OCI-M1 (cell line): ENCODE data around the gene RWDD4.
"Not testable (repeated sequence)": the region's sequence is repeated elsewhere in the genome, so short reads cannot be mapped to it uniquely, and the experiment has no call there.

ENCODE experiments used
- DNase-seq: peaks from one replicate; lab custom pipeline; 2025; lab: John Stamatoyannopoulos, UW

The RWDD4 gene

DNA sequence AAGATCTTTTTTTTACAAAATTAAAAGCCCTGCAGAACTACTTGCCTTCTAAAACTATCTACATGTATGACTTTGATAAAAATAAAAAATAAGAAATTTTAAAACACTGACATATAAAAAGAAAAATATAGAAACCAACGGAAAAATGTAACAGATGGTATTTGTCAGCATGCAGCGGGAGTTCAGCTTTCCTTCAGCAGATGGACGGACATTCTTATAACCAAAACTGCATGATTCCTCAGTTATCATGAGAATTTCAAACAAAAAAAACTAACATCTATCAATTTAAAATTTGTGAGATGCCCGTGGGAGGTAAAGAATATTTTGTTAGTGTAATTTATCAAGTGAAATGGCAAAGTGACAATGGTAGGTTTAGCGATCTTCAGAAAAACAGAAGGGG lies 23.2 kb downstream of the RWDD4 start:
- no peak for DNase-seq

GRCh38 chr4:183635321-183635720 lies 23.7 kb downstream of the RWDD4 start:
- DNase-seq, result no peak

- DNase-seq, result no peak
Measured at GRCh38 chr4:183633476-183634400, 25.2 kb downstream of the RWDD4 start.

DNA sequence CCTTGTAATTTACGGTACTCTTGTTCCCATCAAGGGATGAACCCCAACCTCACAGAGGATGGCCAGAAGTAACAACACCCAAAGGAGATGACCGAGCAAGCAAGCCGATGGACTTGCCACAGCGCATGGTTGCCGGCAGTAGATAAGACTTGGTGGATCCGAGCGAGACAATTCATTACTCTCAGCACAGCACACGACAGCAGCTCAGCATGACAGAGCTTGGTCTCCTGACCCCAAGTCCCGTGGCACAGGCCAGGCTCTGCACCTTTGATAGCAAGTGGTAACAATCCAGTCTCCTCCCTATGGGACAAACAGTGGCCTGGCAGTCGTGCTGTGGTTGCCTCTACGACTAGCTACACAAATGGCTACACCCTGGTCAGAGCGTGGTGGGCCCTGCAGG lies 26.3 kb downstream of the RWDD4 start:
- peak; percentile 36 for DNase-seq

GRCh38 chr4:183631577-183632198 lies 27.3 kb downstream of the RWDD4 start:
- no peak for DNase-seq

GRCh38 chr4:183627979-183628588 lies 30.9 kb downstream of the RWDD4 start:
- DNase-seq, result no peak

- DNase-seq, result not testable (repeated sequence)
Measured at GRCh38 chr4:183627286-183627685, 31.7 kb downstream of the RWDD4 start.

DNA sequence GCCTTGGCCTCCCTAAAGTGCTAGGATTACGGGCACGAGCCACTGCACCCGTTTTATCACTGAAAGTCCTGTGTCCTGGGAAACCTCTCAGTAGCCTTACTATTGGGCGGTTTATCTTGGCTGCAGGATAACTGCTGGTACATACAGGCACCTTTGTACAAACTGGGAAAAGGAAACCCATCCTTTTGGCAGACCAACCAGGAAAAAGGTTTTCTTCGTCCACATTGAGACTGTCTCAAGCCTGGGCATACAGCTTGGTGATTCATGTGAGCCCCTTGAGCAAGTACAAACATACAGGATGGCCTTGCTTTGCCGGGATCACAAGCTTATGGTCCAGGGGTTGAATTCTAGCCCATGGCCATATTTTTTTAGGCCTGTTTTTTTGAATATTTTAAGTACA lies 32.8 kb downstream of the RWDD4 start:
- no peak for DNase-seq

GRCh38 chr4:183624548-183624947 lies 34.4 kb downstream of the RWDD4 start:
- no peak for DNase-seq

DNA sequence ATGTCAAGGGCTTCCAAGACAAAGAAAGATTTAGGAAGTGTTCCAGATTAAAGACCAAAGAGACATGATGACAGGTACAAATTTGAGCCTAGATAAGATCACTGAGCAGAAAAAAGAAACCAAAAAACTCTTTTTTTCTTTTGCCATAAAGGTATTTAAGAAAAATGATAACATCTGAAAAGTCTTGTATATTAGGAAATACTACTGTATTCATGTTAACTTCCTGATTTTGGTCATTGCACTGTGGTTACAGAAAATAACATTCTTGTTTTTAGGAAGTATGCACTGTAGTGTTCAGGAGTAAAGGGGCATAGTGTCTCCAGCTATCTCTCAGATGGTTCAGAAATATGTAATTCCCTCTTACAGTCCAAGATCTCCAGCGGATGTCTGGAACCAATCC lies 37.1 kb downstream of the RWDD4 start:
- DNase-seq, result peak; percentile 53

GRCh38 chr4:183620421-183620820 lies 38.6 kb downstream of the RWDD4 start:
- DNase-seq, result no peak

DNA sequence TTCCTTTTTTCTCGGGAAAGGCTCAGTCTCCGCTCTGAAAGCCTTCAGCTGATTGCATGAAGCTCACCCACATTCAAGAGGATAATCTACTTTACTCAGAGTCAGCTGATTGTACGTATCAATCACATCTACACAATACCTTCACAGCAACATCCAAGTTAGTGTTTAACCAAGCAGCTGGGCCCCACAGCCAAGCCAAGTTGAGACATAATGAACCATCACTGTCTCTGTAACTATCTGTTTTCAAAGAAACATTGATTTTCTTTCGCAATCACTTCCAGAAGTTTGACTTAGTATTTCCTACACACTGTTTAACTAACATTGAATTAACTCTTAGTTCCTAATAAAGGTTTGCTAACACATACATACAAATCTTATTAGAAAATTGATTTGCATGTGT lies 40.3 kb downstream of the RWDD4 start:
- no peak for DNase-seq

DNA sequence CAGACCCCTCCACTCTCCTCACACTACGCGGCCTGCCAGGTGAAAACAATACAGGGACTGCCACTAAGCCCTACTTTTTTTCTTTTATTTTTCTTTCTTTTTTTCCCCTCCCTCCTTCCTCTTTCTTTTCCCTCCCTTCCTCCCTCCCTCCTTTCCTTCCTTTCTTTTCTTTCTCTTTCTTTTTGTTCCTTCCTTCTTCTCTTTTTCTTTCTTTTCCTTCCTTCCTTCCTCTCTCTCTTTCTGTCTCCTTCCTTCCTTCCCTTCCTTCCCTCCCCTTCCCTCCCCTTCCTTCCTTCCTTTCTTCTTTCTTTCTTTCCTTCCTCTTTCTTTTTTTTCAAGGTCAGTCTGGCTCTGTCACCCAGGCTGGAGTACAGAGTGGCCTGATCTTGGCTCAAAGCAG lies 41.9 kb downstream of the RWDD4 start:
- DNase-seq, result no peak

- no peak for DNase-seq
Measured at GRCh38 chr4:183612329-183613250, 46.4 kb downstream of the RWDD4 start.

- DNase-seq, result no peak
Measured at GRCh38 chr4:183611210-183611830, 47.7 kb downstream of the RWDD4 start.

- DNase-seq, result no peak
Measured at GRCh38 chr4:183610613-183611012, 48.4 kb downstream of the RWDD4 start.

GRCh38 chr4:183610033-183610432 lies 49.0 kb downstream of the RWDD4 start:
- DNase-seq, result peak; percentile 31

DNA sequence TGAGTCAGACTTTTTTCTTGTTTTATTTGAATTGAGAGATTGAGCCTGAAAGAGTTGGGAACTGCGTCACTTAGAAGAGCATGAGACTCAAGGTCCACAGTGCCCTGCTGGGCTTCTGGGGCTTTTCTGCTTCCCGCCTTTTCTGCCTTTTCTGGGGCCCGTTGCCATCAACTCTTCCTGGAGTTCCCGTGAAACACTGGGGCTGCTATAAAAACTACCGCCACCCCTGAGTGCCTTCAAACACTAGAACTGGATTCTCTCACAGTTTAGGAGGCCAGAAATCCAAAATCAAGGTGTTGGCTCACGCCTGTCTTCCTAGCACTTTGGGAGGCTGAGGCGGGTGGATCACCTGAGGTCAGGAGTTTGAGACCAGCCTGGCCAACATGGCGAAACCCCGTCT lies 49.8 kb downstream of the RWDD4 start:
- no peak for DNase-seq

DNA sequence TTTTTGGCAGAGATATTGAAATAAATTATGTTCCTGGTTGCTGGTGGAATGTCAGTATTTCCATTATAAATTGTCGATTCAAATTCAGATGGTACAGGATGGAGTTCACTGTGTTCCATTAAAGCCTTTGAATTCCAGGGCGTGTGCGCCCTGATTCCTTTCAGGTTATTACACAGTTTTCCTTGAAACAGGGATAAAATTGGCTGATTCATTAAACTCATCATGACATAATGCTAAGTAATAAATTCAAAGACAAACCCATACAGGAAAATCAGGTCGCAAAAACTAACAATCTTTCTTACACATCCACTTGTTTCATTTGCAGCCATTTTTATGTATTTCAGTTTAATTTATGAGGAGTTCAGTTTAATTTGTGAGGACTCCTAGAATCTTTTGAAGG lies 51.1 kb downstream of the RWDD4 start:
- no peak for DNase-seq

- DNase-seq, result peak; percentile 43
Measured at GRCh38 chr4:183602557-183603027, 56.4 kb downstream of the RWDD4 start.

- DNase-seq, result no peak
Measured at GRCh38 chr4:183601381-183601780, 57.6 kb downstream of the RWDD4 start.
